ENCODE results near the gene DEFB129.

The DEFB129 gene

GRCh38 chr20:271528-271927 is 44.5 kb downstream of the DEFB129 start:
- no peak overlapping the region for H3K27ac ChIP-seq (replicated peaks)
- H3K27me3 ChIP-seq (ENCODE audit: insufficient read depth, poor library complexity, severe bottlenecking), result no peaks in the 10 kb centered on the region
- no peak overlapping the region for H3K4me3 ChIP-seq (replicated peaks; ENCODE audit: insufficient read depth, low read length)
- DNase-seq (ENCODE audit: low read depth in 1 of 2, low spot score in 1 of 2), result no peak
- no peak for TF ChIP-seq CTCF (IDR thresholded peaks at IDR 0.05; ENCODE audit: insufficient read depth, low read length)
- TF ChIP-seq REST (IDR thresholded peaks at IDR 0.05; ENCODE audit: insufficient replicate concordance, low read depth), result no peak
- TF ChIP-seq SPI1 (IDR thresholded peaks at IDR 0.05; ENCODE audit: borderline replicate concordance, low read depth), result no peak
- TF ChIP-seq GABPA (IDR thresholded peaks at IDR 0.05; ENCODE audit: low read depth), result no peak
- no peak for TF ChIP-seq POLR2AphosphoS5 (IDR thresholded peaks at IDR 0.05; ENCODE audit: low read depth)

- TF ChIP-seq SPI1 (IDR thresholded peaks at IDR 0.05; ENCODE audit: borderline replicate concordance, low read depth), result no peak
- TF ChIP-seq GABPA (IDR thresholded peaks at IDR 0.05; ENCODE audit: low read depth), result no peak
- TF ChIP-seq CTCF (IDR thresholded peaks at IDR 0.05; ENCODE audit: insufficient read depth, low read length), result no peak
- no peak for TF ChIP-seq POLR2AphosphoS5 (IDR thresholded peaks at IDR 0.05; ENCODE audit: low read depth)
- TF ChIP-seq REST (IDR thresholded peaks at IDR 0.05; ENCODE audit: insufficient replicate concordance, low read depth), result no peak
- Histone ChIP-seq H3K27me3 (ENCODE audit: insufficient read depth, poor library complexity, severe bottlenecking) (no peaks in the 10 kb centered on the region), H3K4me3 (replicated peaks; ENCODE audit: insufficient read depth, low read length) (no peak overlapping the region), H3K27ac (replicated peaks) (no peak overlapping the region)
- no peak for DNase-seq (ENCODE audit: low read depth in 1 of 2, low spot score in 1 of 2)
Measured at GRCh38 chr20:272718-273117, 45.7 kb downstream of the DEFB129 start.

- no peak for DNase-seq (ENCODE audit: low read depth in 1 of 2, low spot score in 1 of 2)
- H3K27ac ChIP-seq (replicated peaks), result no peak overlapping the region
- H3K4me3 ChIP-seq (replicated peaks; ENCODE audit: insufficient read depth, low read length), result no peak overlapping the region
- no peaks in the 10 kb centered on the region for H3K27me3 ChIP-seq (ENCODE audit: insufficient read depth, poor library complexity, severe bottlenecking)
- TF ChIP-seq CTCF (IDR thresholded peaks at IDR 0.05; ENCODE audit: insufficient read depth, low read length) (no peak), REST (IDR thresholded peaks at IDR 0.05; ENCODE audit: insufficient replicate concordance, low read depth) (no peak), POLR2AphosphoS5 (IDR thresholded peaks at IDR 0.05; ENCODE audit: low read depth) (no peak), GABPA (IDR thresholded peaks at IDR 0.05; ENCODE audit: low read depth) (no peak), SPI1 (IDR thresholded peaks at IDR 0.05; ENCODE audit: borderline replicate concordance, low read depth) (no peak)
Measured at GRCh38 chr20:273884-274283, 46.8 kb downstream of the DEFB129 start.

Data from HL-60 (cell line).